ENCODE results near the gene CA10. TPM values are rescaled to one million over a fixed set of nuclear protein-coding genes. Genes with fewer than 3 reads are reported as not detected.

Gene CA10
- total and polyA plus RNA-seq, 2 experiments from 2014 or later = 0.92 to 1.5 TPM

- TF ChIP-seq CREB1 (CRISPR knock-in tag; IDR thresholded peaks at IDR 0.05; ENCODE audit: low read depth) = no peak
- TF ChIP-seq NANOG (IDR thresholded peaks at IDR 0.05; ENCODE audit: borderline replicate concordance) = no peak
- TF ChIP-seq STAT1 (IDR thresholded peaks at IDR 0.05; ENCODE audit: unreplicated experiment) = no peak
- no peak for TF ChIP-seq JUNB (IDR thresholded peaks at IDR 0.05; ENCODE audit: unreplicated experiment)
- no peak for TF ChIP-seq ETS1 (IDR thresholded peaks at IDR 0.05)
These were observed 266.6 kb downstream of the CA10 start (continued) for GRCh38 chr17:51891936-51892335.

- no peak overlapping the region for H3K27ac ChIP-seq (ENCODE audit: low read depth)
- Mint-ChIP-seq H3K4me1 (no peaks in the 10 kb centered on the region), H3K27ac (no peak overlapping the region), H3K36me3 (ENCODE audit: low read depth) (no peaks in the 10 kb centered on the region), H3K9me3 (peaks cover 7% of the 10 kb centered on the region; the same call in 2 of the 3 replicates), H3K27me3 (ENCODE audit: insufficient read depth, low read depth, poor library complexity) (no peaks in the 10 kb centered on the region), H3K4me3 (no peak overlapping the region)
- H3K36me3 ChIP-seq (ENCODE audit: insufficient read depth) = no peaks in the 10 kb centered on the region
- no peaks in the 10 kb centered on the region for H3K9me2 ChIP-seq (ENCODE audit: insufficient read depth)
- TF ChIP-seq CTCF (conservative IDR thresholded peaks at IDR 0.05; ENCODE audit: low read depth in 2 of 2) (no peak), CREB1 (CRISPR knock-in tag; IDR thresholded peaks at IDR 0.05; ENCODE audit: low read depth) (no peak), ZNF331 (CRISPR knock-in tag; IDR thresholded peaks at IDR 0.05; ENCODE audit: low read depth) (no peak), EZH2phosphoT487 (IDR thresholded peaks at IDR 0.05; ENCODE audit: unreplicated experiment) (no peak)
- no peak overlapping the region for H3K4me2 ChIP-seq
- H2AFZ ChIP-seq = no peak overlapping the region
- H3K27me3 ChIP-seq (ENCODE audit: insufficient read depth) = no peaks in the 10 kb centered on the region
- H3K4me3 ChIP-seq = no peak overlapping the region
- no peaks in the 10 kb centered on the region for H3K79me2 ChIP-seq (replicated peaks; ENCODE audit: insufficient read depth)
- ATAC-seq (no peak), DNase-seq (ENCODE audit: low spot score) (no peak)
- H3F3A ChIP-seq (replicated peaks; ENCODE audit: low read depth) = no peaks in the 10 kb centered on the region
- H3K4me1 ChIP-seq (ENCODE audit: insufficient read depth) = no peaks in the 10 kb centered on the region
- no peaks in the 10 kb centered on the region for H4K20me1 ChIP-seq (replicated peaks; ENCODE audit: insufficient read depth)
These were observed 267.8 kb downstream of the CA10 start for GRCh38 chr17:51890710-51891109.

- H3F3A ChIP-seq (replicated peaks; ENCODE audit: low read depth) = no peaks in the 10 kb centered on the region
- no peak overlapping the region for H3K27ac Mint-ChIP-seq
- 0 out of 3 replicates have a peak, but pooled peaks cover 4% of the 10 kb centered on the region for H3K9me3 Mint-ChIP-seq
- no peak for ATAC-seq
- no peaks in the 10 kb centered on the region for H3K4me1 ChIP-seq (ENCODE audit: insufficient read depth)
- no peaks in the 10 kb centered on the region for H4K20me1 ChIP-seq (replicated peaks; ENCODE audit: insufficient read depth)
- H2AFZ ChIP-seq = no peak overlapping the region
- no peaks in the 10 kb centered on the region for H3K27me3 Mint-ChIP-seq (ENCODE audit: insufficient read depth, low read depth, poor library complexity)
- H3K36me3 ChIP-seq (ENCODE audit: insufficient read depth) = no peaks in the 10 kb centered on the region
- no peaks in the 10 kb centered on the region for H3K9me2 ChIP-seq (ENCODE audit: insufficient read depth)
- no peak overlapping the region for H3K4me3 ChIP-seq
- DNase-seq (ENCODE audit: low spot score) = no peak
- H3K4me2 ChIP-seq = no peak overlapping the region
- H3K36me3 Mint-ChIP-seq (ENCODE audit: low read depth) = no peaks in the 10 kb centered on the region
- H3K79me2 ChIP-seq (replicated peaks; ENCODE audit: insufficient read depth) = no peaks in the 10 kb centered on the region
- H3K27me3 ChIP-seq (ENCODE audit: insufficient read depth) = no peaks in the 10 kb centered on the region
- H3K4me3 Mint-ChIP-seq = no peak overlapping the region
- H3K27ac ChIP-seq (ENCODE audit: low read depth) = no peak overlapping the region
- H3K4me1 Mint-ChIP-seq = no peaks in the 10 kb centered on the region
- no peak for TF ChIP-seq CTCF (conservative IDR thresholded peaks at IDR 0.05; ENCODE audit: low read depth in 2 of 2)
- TF ChIP-seq POLR2AphosphoS5 (IDR thresholded peaks at IDR 0.05; ENCODE audit: low read depth) = no peak
- TF ChIP-seq EZH2 (IDR thresholded peaks at IDR 0.05; ENCODE audit: low read depth, unreplicated experiment) = no peak
- no peak for TF ChIP-seq EZH2phosphoT487 (IDR thresholded peaks at IDR 0.05; ENCODE audit: unreplicated experiment)
- TF ChIP-seq NANOG (IDR thresholded peaks at IDR 0.05; ENCODE audit: borderline replicate concordance) = no peak
- no peak for TF ChIP-seq JUNB (IDR thresholded peaks at IDR 0.05; ENCODE audit: unreplicated experiment)
- no peak for TF ChIP-seq CREB1 (CRISPR knock-in tag; IDR thresholded peaks at IDR 0.05; ENCODE audit: low read depth)
- no peak for TF ChIP-seq STAT1 (IDR thresholded peaks at IDR 0.05; ENCODE audit: unreplicated experiment)
- no peak for TF ChIP-seq ZNF114 (CRISPR knock-in tag; IDR thresholded peaks at IDR 0.05)
These were observed 269.7 kb downstream of the CA10 start for GRCh38 chr17:51888816-51889215.

Measured in GM23338 (cell line).